ENCODE results near the gene ARL1.
A peak's percentile ranks its signal among the peaks of the same experiment; 100 is the strongest.
"Not testable (repeated sequence)": the region's sequence is repeated elsewhere in the genome, so short reads cannot be mapped to it uniquely, and the experiment has no call there.

Gene ARL1

DNA sequence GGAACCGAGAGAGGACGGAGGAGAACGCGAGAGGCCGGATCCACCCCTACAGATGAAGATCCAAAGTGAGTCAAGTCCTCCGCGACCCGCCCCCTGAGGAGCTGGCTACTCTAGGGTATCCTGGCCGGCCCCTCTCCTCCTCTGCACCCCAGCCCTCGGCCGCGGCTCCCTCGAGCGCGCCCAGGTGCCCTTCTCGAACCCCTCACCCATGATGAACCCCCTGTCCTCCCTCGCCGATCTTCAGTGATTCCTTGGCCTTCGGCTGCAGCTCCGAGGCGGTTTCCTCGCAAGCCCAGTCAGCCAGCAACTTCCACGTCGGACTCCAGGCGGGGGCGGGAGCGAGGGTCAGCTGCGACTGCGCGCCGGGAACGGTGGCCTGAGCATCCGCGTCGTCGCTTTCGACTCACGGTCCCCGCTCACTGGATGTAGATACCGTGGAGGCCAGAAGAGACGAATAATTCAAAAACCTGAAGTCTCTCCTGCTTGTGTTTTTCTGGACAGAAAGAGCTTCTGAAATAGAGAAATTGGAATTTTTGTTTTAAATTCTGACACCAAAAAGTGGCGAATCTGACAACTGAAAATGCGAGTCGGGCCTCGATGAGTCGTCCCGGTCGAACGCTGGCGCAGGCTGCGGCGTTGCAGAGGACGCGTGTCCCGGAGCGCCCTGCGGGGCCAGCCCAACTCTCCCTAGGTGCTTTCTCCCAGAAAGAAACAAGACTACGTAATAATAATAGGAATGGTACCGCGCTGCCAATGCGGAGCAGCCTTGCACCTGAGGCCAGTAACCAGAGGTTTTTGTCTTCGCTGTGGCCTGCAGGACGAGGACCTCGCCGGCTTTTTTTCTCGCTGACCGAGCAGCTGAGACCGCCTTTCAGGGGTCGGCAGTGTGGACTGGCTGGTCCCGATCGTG is at the start of gene ARL1:
TSS of gene ARL1 (minus strand) at position 337 of the 910 bp plus-strand sequence. CDS start at position 210, 127 bp downstream.
- peak; percentile 78 for DNase-seq (ENCODE audit: low spot score)

DNA sequence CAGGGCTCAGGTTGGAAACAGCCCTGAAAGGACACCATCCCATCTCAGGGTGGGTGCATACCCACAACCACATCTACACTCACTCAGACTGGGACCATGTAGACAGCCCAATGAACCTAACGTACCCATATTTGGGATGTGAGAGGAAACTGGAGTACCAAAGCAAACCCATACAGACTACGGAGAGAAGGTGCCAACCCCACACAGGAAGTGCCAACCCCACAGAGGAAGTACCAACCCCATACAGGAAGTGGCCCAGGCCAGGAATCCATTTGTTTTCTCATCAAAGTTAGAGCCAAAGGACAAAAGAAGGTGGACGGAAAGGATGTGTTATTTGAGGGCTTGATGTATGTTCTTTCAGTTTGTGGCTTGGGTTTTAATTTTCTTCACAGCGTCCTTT is 48.1 kb upstream of the ARL1 start:
- no peak for DNase-seq (ENCODE audit: low spot score)

DNA sequence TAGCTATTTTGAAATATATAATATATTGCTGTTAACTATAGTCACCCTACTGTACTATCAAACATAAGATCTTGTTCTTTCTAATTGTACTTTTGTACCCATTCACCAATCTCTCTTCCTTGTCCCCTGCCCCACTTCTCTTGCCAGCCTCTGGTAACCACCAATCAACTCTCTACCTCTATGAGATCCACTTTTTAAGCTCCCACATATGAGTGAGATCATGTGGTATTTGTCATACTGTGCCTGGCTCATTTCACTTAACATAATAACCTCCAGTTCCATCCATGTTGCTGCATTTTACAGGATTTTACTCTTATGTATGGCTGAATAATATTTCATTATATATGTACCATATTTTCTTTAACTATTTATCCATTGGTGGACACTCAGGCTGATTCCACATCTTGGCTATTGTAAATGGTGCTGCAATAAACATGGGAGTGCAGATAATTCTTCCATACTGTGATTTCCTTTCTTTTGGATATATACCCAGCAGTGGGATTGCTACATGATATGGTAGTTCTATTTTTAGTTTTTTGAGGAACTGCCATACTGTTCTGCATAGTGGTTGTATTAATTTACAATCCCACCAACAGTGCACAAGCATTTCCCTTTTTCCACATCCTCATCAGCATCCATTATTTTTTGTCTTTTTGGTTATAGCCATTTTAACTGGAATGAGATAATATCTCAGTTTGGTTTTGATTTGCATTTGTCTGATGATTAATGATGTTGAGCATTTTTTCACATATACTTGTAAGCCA is 34.1 kb upstream of the ARL1 start:
- DNase-seq (ENCODE audit: low spot score) = no peak

DNA sequence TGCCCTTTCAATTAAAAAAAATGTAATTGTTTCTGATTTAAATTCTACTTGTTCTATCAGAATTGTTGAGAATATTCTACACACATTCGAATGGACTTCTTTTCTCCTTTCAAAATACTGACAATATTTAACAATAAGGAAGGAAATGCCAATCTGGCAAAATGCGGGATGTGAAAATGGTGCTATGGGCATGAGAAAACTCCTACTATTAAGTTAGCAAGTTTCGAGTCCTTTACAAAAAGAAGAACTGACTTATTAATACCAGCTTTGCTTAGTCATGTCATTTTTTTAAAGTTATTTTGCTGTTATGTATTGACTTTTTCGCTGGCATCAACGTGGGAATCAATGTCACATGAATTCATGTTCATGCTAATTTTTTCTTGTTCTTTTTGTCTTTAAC is 31.7 kb upstream of the ARL1 start:
- peak; percentile 9 for DNase-seq (ENCODE audit: low spot score)

DNA sequence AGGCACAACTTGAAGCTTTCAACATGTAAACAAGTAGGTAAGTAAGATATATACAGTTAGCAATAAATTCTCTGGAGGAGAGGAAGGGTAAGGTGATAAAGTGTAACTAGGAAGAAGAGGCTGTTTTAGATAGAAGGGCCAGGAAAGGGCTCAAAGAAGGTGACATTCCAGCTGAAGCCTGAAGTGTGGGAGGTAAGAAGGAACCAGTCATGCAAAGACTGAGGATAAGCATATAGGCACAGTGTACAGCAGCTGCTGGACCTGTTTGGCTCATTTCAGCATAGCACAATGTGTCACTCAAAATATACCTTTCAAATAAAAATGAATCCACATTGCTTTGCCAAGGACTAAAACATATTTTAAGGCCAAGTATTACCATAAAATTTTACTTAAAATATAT is 28.6 kb upstream of the ARL1 start:
- no peak for DNase-seq (ENCODE audit: low spot score)

DNA sequence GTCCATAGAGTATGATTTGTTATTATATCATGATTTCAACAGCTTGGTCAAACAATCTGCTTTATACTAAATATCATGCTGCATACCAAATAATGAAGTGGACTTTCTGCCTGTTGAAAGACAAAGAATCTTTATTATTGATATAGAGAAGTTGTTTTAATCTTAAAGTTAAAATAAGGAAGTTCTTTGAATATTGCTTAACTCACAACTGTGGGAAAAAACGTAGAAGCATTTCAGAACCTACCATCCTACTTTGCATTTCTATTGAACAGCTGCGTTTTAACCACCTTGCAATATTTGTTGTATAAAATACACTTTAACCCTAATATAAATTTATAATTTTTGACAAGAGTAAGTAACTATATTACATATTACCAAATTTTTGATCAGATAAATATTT is 22.9 kb upstream of the ARL1 start:
- DNase-seq (ENCODE audit: low spot score) = no peak

DNA sequence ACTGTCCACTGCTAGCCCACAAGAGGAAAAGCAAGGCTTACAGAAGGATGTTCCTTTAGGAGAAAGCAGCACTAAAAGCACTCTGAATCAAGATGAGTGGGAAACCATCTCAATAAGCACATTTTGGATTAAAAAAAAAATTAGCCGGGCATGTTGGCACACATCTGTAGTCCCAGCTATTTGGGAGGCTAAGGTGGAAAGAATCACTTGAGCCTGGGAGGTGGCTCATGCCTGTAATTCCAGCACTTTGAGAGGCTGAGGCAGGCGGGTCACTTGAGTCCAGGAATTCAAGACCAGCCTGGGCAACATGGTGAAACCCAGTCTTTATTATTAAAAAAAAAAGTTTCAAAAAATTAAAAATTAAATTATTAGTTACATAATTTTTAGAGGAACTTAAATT is 17.0 kb upstream of the ARL1 start:
- DNase-seq (ENCODE audit: low spot score) = no peak

DNA sequence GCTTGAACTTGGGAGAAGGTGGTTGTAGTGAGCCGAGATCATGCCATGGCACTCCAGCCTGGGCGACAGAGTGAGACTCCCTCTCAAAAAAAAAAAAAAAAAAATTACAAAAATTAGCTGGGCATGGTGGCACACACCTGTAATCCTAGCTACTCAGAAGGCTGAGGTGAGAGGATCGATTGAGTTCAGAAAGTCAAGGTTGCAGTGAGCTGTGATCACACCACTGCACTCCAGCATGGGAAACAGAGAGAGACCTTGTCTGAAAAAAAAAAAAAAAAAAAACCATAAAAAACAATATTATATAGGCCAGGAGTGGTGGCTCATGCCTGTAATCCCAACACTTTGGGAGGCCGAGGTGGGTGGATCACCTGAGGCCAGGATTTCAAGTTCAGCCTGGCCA is 14.5 kb upstream of the ARL1 start:
- not testable (repeated sequence) for DNase-seq (ENCODE audit: low spot score)

DNA sequence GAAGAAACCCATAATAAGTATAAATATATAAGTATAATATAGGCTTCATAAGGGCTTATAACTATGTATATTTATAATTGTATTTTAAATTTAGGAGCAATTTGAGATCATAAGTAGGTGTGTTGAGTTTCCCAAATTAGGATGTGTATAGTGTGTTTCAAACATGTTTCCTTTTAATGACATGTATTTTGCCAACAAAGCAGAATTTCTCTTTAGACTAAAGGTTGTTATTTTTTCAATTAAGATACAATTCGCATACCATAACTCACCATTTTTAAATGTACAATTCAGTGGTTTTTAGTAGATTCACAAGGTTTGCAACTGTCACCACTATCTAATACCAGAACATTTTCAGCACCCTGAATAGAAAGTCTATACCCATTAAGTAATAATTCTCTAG is 7.7 kb upstream of the ARL1 start:
- DNase-seq (ENCODE audit: low spot score) = no peak

DNA sequence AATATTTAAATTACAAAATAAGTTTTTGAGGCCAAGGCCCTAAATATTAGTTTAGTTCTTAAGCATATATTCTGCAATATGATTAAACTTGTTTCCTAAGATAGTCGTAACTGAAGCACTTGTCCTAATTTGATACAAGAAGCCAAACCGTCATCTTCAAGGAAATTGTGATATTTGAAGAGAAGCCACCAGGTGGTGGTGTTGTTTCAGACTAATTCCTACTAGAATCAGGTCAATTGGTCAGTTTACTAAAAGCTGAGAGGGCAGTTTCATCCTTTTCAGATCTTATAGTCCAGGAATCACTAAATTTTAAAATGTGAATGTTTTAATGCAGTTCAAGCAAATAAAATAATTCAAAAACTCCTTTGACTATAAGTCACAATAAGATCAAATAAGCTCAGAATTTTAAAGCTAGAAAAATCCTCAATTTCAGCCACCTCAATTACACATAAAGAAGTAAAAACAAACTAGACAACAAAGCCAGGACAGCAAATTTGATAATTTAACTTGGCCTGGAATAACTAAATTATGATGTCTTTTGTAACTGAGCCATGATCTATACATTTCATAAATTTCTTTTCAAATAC is 7.1 kb upstream of the ARL1 start:
- peak; percentile 82 for DNase-seq (ENCODE audit: low spot score)

DNA sequence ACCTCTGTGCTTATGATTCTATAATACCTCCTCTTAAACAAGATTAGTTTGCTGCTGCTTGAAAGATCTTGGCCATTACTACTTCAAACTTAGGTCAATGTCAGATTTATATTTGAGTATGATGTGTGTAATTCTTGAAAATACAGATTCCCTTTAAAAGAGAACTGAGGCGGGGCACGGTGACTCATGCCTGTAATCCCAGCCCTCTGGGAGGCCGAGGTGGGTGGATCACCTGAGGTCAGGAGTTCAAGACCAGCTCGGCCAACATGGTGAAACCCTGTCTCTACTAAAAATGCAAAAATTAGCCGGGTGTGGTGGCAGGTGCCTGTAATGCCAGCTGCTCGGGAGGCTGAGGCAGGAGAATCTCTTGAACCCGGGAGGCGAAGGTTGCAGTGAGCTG is 2.6 kb upstream of the ARL1 start:
- DNase-seq (ENCODE audit: low spot score) = not testable (repeated sequence)

DNA sequence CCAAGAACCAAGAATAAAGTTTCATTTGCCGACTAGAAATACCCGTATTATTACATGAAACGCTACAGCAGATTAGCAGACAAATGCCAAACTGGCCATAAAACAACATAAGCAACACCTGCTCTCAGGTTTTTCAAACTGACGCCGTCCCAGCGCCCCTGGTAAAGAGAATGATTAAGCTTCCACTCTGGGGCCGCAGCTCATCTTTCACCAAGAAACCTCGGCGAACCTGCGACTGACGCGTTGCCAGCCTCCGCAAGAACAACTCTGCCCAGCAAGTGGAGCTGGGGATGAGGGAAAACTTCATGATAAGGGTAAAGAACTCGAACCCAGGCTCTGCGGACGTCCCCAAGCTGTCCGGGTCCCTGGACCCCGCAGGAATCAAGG is 530 bp downstream of the ARL1 start:
- DNase-seq (ENCODE audit: low spot score) = no peak

DNA sequence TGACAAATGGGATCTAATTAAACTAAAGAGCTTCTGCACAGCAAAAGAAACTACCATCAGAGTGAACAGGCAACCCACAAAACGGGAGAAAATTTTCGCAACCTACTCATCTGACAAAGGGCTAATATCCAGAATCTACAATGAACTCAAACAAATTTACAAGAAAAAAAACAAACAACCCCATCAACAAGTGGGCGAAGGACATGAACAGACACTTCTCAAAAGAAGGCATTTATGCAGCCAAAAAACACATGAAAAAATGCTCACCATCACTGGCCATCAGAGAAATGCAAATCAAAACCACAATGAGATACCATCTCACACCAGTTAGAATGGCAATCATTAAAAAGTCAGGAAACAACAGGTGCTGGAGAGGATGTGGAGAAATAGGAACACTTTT is 16.4 kb downstream of the ARL1 start:
- DNase-seq (ENCODE audit: low spot score) = not testable (repeated sequence)

DNA sequence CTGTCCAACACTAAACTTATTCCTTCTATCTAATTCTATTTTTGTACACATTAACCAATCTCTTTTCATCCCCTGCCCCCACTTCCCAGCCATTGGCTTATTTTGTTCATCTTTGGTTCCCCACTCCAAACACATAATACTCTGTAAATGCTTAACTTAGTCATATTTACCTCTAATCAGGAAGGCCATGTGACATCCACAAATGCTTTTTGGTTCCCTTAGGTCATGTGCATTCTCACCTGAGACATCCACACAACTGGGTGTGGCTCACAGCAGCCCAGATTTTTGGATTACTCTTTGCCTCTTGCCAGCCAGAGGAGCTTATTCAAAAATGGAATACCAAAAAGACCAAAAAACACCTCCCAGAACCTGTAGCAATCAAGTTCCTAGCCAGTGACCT is 28.4 kb downstream of the ARL1 start:
- DNase-seq (ENCODE audit: low spot score) = no peak

DNA sequence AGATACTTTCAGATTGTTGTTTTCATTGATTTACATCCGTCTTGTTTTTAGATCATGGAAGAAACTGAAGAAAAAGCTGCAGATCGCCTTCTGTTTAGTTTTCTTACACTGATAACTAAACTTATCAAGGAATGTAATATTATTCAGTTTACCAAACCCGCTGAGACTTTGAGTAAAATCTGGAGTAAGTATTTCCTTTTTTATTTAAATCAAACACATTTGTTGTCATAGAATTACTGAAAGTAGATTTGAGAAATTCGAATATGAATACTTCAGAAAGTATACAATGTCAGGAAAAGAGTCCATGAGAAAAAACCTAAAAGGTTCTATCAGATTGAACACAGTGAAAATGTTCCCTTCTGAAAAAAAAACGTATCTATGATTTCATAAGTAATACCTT is 32.0 kb downstream of the ARL1 start:
- DNase-seq (ENCODE audit: low spot score) = no peak

DNA sequence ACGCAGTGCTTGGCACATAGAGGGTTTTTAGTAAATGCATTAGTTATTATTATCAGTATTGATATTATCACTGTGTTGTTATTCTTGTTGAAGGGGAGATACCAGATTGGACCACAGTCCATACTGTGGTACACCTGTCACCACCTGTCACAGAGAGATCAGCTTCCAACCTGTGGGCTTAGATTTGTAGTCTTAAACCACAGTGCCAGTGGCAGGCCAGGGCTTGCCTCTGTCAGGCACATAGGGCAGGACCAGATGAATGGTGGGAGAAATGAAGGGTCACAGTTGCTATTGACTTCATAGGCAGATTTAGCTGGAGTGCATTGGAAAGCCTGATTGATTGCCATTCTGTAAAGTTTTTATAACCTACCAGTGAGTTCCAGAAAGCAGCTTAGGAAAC is 35.1 kb downstream of the ARL1 start:
- no peak for DNase-seq (ENCODE audit: low spot score)

DNA sequence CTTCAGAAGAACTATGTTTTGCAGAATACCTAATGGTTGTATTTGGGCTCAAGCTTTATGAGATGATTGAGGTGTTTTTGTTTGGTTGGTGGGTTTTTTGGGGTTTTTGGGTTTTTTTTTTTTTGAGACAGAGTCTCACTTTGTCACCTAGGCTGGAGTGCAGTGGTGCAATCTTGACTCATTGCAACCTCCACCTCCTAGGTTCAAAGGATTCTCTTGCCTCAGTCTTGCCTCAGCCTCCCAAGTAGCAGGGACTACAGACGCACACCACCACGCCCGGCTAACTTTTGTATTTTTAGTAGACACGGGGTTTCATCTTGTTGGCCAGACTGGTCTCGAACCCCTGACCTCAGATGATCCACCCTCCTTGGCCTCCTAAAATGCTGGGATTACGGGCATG is 39.6 kb downstream of the ARL1 start:
- no peak for DNase-seq (ENCODE audit: low spot score)

DNA sequence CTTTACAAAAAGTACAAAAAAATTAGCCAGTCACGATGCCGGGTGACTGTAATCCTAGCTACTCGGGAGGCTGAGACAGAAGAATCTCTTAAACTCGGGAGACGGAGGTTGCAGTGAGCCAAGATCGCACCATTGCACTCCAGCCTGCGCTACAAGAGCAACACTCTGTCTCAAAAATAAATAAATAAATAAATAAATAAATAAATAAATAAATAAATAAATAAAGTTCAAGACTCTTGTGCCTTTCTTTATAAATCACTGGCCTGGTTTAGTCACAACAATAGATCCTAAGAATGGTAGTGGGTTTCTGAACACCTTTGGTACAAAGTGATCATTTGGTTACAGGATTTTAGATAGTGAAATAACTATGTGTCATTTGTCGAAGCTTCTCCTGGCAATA is 46.1 kb downstream of the ARL1 start:
- DNase-seq (ENCODE audit: low spot score) = no peak

DNA sequence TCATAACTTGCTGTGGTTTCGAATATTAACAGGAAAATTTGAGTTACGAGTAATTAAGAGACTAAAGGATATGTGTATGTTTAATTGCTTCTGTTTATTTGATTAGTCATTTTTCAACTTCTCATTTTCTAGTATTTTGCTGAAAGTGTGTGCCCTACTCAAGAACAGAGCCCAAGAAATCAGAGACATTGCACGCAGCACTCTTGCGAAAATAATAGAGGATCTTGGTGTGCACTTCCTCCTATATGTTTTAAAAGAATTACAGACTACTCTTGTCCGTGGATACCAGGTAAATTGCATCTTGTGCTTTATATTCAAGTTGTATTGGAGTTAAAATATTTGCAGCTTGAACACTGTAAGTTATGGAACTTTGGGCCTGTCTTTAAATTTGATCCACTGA is 50.8 kb downstream of the ARL1 start:
- DNase-seq (ENCODE audit: low spot score) = no peak

DNA sequence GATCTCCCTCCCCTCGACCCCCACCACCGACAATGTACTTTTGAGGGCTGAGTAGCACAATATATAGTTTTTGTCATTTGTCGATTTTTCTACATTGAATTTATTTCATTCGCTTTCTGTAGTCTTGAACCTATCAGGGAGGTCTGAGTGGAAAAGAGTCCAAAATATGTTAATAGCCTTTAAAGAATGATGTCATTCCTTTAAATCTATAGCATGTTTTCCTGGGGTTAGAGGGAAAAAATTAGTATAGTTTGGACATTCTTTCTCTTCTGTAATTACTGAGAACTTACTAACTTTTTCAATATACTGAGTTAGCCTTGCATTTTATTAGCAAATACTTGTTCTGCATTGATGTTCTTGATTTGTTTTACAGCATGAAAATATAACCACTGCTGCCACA is 55.9 kb downstream of the ARL1 start:
- no peak for DNase-seq (ENCODE audit: low spot score)

DNA sequence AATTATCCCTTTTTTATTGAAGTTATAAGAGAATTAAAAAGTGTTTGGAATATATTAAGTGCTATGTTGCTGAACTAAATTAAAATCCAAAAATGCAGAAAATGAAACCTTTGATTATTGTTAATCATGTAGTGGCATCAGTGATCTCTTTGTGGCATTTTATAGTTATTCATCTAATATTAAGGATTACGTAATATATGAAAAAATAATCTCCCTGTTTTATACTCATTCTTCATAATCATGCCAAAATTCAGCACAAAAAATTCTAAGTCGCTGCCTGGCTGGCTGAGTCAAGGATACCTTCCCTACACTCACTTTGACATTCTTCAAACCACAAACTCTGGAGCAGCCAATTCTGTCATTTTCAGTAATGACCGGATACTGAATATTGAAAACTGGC is 63.7 kb downstream of the ARL1 start:
- DNase-seq (ENCODE audit: low spot score) = no peak

Data from pons (tissue), 1 donor.